HEK293 (cell line): Measurements from ENCODE around the gene PRTG.
A peak's percentile ranks its signal among the peaks of the same experiment; 100 is the strongest.

ENCODE experiments used
- CTCF ChIA-PET: fragments of 350-600 bp; formaldehyde crosslinking; extraction: SDS; loops from one replicate; lab custom pipeline; 2021; ENCODE audit warnings: antibody characterized with exemption; lab: Yijun Ruan, JAX
- POLR2A ChIA-PET: fragments of 300-600 bp; formaldehyde crosslinking; extraction: SDS; loops from one replicate; lab custom pipeline; 2020; ENCODE audit warnings: antibody characterized with exemption, inconsistent platforms; lab: Yijun Ruan, JAX
- H3K27ac ChIP-seq: fragments of 200-500 bp; sonication (Bioruptor generic); 2 replicates; pipeline ENCODE4 v1.5.1; 2014; ENCODE audit warnings: low read depth, low read length, control low read depth, inconsistent platforms; ENCODE audit errors: extremely low read depth
- H3K36me3 ChIP-seq, 2 experiments: fragments of 200-500 bp in 1 of 2; sonication (Bioruptor generic) in 1 of 2; 1 replicate in 1 of 2; 2 replicates in 1 of 2; pipeline ENCODE4 v1.5.1; 2014 to 2017; ENCODE audit warnings: inconsistent platforms in 2 of 2, low read length in 2 of 2; ENCODE audit not compliant: control insufficient read depth in 2 of 2, insufficient read depth in 1 of 2
- H3K4me1 ChIP-seq: fragments of 200-500 bp; sonication (Bioruptor generic); 2 replicates; pipeline ENCODE4 v1.5.1; 2014; ENCODE audit warnings: mild to moderate bottlenecking, low read length, inconsistent platforms; ENCODE audit not compliant: control insufficient read depth, insufficient read depth
- H3K4me3 ChIP-seq: 2 replicates; pipeline ENCODE4 v1.5.1; 2011; ENCODE audit warnings: low read depth, mild to moderate bottlenecking, control low read depth, low read length, moderate library complexity
- H3K9me3 ChIP-seq: fragments of 200-500 bp; sonication (Bioruptor generic); 2 replicates; pipeline ENCODE4 v1.5.1; 2014; ENCODE audit warnings: low read depth, low read length, inconsistent platforms; ENCODE audit not compliant: control insufficient read depth, insufficient read depth
- BCL11B ChIP-seq: fragments of 450-650 bp; formaldehyde crosslinking; IDR thresholded peaks from 2 replicates; pipeline ENCODE4 v1.5.1; 2016; ENCODE audit warnings: low read depth, missing biosample characterization, missing genetic modification characterization
- CTCF ChIP-seq: fragments of 450-650 bp; formaldehyde crosslinking; IDR thresholded peaks from 2 replicates; pipeline ENCODE4 v1.5.1; 2016; ENCODE audit warnings: missing biosample characterization, missing genetic modification characterization
- HIC1 ChIP-seq: fragments of 450-650 bp; formaldehyde crosslinking; IDR thresholded peaks from 2 replicates; pipeline ENCODE4 v1.5.1; 2016; ENCODE audit warnings: missing biosample characterization, missing genetic modification characterization
- HOXD13 ChIP-seq: sonication (generic); formaldehyde crosslinking; IDR thresholded peaks from 2 replicates; pipeline ENCODE4 v1.8.0; 2022; ENCODE audit warnings: missing genetic modification reagents, borderline replicate concordance
- INSM2 ChIP-seq: fragments of 450-650 bp; formaldehyde crosslinking; IDR thresholded peaks from 2 replicates; pipeline ENCODE4 v1.5.1; 2016; ENCODE audit warnings: missing biosample characterization, missing genetic modification characterization
- KLF16 ChIP-seq: fragments of 450-650 bp; formaldehyde crosslinking; IDR thresholded peaks from 2 replicates; pipeline ENCODE4 v1.5.1; 2017; ENCODE audit warnings: missing biosample characterization, missing genetic modification characterization
- PRDM1 ChIP-seq: fragments of 450-650 bp; formaldehyde crosslinking; IDR thresholded peaks from 2 replicates; pipeline ENCODE4; 2016; ENCODE audit warnings: missing biosample characterization, missing genetic modification characterization
- PRDM10 ChIP-seq: fragments of 450-650 bp; formaldehyde crosslinking; IDR thresholded peaks from 2 replicates; pipeline ENCODE4 v1.5.1; 2016; ENCODE audit warnings: missing biosample characterization, missing genetic modification characterization
- ZNF10 ChIP-seq: fragments of 450-650 bp; formaldehyde crosslinking; IDR thresholded peaks from 2 replicates; pipeline ENCODE4 v1.5.1; 2017; ENCODE audit warnings: missing biosample characterization, missing genetic modification characterization
- ZNF157 ChIP-seq: fragments of 450-650 bp; formaldehyde crosslinking; IDR thresholded peaks from 2 replicates; pipeline ENCODE4 v1.5.1; 2016; ENCODE audit warnings: missing biosample characterization, missing genetic modification characterization
- ZNF292 ChIP-seq: fragments of 450-650 bp; formaldehyde crosslinking; IDR thresholded peaks from 2 replicates; pipeline ENCODE4 v1.5.1; 2016; ENCODE audit warnings: low read depth, missing biosample characterization, missing genetic modification characterization, borderline replicate concordance
- ZNF335 ChIP-seq: fragments of 450-650 bp; formaldehyde crosslinking; conservative IDR thresholded peaks from 2 replicates; pipeline ENCODE4 v1.5.1; 2016; ENCODE audit warnings: missing biosample characterization, missing genetic modification characterization
- ZNF488 ChIP-seq: fragments of 450-650 bp; formaldehyde crosslinking; IDR thresholded peaks from 2 replicates; pipeline ENCODE4 v1.5.1; 2016; ENCODE audit warnings: missing biosample characterization, missing genetic modification characterization

PRTG gene

GRCh38 chr15:55669270-55669669 lies 73.7 kb downstream of the PRTG start:
- CTCF ChIA-PET, result interaction anchor here (0.6 to 0.7 kb wide), 2 partner anchors 27 to 70 kb away, joined by 3 read pairs; no protein-coding TSS in a partner anchor
- Histone ChIP-seq H3K4me1 (0 out of 2 replicates have a peak, but pooled peaks cover 2% of the 10 kb centered on the region), H3K27ac (no peak overlapping the region)
- POLR2A ChIA-PET, result no interaction called here
- no peak for TF ChIP-seq HIC1
- no peak for TF ChIP-seq ZNF488 (tag by site-specific recombination)
- TF ChIP-seq PRDM1 (tag by site-specific recombination), result 0 out of 2 replicates have a peak, but pooled peaks have one; percentile 9
- TF ChIP-seq, all 188 proteins: peak for 1
- no peaks in the 10 kb centered on the region for H3K9me3 ChIP-seq
- peaks cover 0 to 6% of the 10 kb centered on the region in 2 experiments; a peak in 2 of 3 replicates for H3K36me3 ChIP-seq
- H3K4me3 ChIP-seq, result no peak overlapping the region

- H3K4me1 ChIP-seq, result peaks cover 12% of the 10 kb centered on the region; the same call in 1 of the 2 replicates
- no peak overlapping the region for H3K4me3 ChIP-seq
- no peak overlapping the region for H3K27ac ChIP-seq
- CTCF ChIA-PET, result interaction anchor here (0.6 kb wide), 1 partner anchor 28 kb away, joined by 3 read pairs; no protein-coding TSS in a partner anchor
- POLR2A ChIA-PET, result no interaction called here
- no peaks in the 10 kb centered on the region for H3K9me3 ChIP-seq
- TF ChIP-seq ZNF335 (tag by site-specific recombination), result no peak
- TF ChIP-seq HOXD13 (CRISPR knock-in tag), result no peak
- no peak for TF ChIP-seq PRDM10 (tag by site-specific recombination)
- no peak for TF ChIP-seq ZNF10 (tag by site-specific recombination)
- TF ChIP-seq BCL11B (tag by site-specific recombination), result no peak
- no peak for TF ChIP-seq ZNF157
- no peak for TF ChIP-seq ZNF292 (tag by site-specific recombination)
- TF ChIP-seq INSM2 (tag by site-specific recombination), result no peak
- no peak for TF ChIP-seq KLF16 (tag by site-specific recombination)
- TF ChIP-seq CTCF (tag by site-specific recombination), result no peak
- H3K36me3 ChIP-seq, result no peaks in the 10 kb centered on the region; a peak in 1 of 3 replicates
Observed at GRCh38 chr15:55665605-55666227, 77.2 kb downstream of the PRTG start.
